GM18511 (cell line): ENCODE results near the gene VSIR.
A peak's percentile ranks its signal among the peaks of the same experiment; 100 is the strongest.

ENCODE experiments used
- ATAC-seq: cut with Tn5 transposase; IDR thresholded peaks from one replicate; pipeline ENCODE4 v1.9.1; 2021; ENCODE audit warnings: mild to moderate bottlenecking, moderate library complexity; ENCODE audit not compliant: unreplicated experiment

Gene VSIR

DNA sequence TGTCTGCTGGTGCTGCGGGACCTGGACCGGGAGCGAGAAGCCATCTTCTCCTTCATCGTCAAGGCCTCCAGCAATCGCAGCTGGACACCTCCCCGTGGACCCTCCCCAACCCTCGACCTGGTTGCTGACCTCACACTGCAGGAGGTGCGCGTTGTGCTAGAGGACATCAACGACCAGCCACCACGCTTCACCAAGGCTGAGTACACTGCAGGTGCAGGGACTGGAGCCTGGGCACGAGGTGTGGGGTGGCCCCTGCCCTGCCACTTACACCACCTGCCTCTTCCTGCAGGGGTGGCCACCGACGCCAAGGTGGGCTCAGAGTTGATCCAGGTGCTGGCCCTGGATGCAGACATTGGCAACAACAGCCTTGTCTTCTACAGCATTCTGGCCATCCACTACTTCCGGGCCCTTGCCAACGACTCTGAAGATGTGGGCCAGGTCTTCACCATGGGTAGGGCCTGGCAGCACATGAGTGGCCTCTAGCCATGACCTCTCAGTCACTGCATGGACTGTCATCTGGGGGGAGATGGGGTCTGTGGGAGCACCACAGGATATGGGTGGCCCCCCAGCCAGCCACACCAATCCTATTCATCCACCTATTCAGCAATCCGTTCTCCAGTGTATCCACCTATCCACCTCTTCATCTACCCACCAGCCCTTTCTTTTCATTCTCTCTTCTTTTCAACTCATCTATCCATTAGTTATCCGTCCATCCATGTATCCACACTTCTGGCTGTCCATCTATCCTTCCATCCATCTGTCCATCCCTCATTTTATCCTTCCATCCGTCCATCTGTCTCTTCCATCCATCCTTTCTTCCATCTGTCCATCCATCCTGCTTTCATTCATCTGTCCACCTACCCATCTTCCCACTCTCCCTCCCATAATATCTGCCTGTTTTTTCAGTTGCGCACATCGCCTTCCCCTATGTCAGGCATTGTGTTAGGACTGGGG lies 34.5 kb upstream of the VSIR start:
- no peak for ATAC-seq

DNA sequence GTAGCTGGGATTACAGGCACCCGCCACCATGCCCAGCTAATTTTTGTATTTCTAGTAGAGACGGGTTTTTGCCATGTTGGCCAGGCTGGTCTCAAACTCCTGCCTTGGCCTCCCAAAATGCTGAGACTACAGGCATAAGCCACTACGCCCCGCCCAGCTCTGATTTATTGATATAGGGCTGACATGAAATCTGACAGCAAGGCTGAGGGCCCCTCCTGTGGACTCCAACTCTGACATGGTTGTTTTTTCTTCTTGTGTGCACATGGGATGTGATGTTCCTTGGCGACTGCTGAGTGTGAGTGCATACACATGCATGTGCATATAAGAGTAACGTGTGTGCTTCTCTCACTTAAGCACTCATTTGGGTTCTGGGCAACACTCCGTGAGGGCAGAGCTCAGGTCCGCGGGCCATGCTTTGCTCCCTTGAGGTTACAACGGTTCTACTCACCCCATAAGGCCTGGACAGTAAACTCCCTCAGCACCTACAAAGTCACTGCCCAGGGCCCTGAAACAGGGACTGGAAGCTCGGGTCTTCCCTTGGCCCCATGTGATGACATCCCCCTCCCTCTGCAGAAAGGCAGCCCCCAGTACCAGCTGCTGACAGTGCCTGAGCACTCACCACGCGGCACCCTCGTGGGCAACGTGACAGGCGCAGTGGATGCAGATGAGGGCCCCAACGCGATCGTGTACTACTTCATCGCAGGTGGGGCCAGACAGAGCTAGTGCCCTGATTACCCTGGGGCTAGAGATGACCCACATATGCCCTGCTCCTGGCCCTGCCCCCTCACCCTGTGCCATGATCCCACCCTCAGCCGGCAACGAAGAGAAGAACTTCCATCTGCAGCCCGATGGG lies 33.6 kb upstream of the VSIR start:
- ATAC-seq: no peak

DNA sequence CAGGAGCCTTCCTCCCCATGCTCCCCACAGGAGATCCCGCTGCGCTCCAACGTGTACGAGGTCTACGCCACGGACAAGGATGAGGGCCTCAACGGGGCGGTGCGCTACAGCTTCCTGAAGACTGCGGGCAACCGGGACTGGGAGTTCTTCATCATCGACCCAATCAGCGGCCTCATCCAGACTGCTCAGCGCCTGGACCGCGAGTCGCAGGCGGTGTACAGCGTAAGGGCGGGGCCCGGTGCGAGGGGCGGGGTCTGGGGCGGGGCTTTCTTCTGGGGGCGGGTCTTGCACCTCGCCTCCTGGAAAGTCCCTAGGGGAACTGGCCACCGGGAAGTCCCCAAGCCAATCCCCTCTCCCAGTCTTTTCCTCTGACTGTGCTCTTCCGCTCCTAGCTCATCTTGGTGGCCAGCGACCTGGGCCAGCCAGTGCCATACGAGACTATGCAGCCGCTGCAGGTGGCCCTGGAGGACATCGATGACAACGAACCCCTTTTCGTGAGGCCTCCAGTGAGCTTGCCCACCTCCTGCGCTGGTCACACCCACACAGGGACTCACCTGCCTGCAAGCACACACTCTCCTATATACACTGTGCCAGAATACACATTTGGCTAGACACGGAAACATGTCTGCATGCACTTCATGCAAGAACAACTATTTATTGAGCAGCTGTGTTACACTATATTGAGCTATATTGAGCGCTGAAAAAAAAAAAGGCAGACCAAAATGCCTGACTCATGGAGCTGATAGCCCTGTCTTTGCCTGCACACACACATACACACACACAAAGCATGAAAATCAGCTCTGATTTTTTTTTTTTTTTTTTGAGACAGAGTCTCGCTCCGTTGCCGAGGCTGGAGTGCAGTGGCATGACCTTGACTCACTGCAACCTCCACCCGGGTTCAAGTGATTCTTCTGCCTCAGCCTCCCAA lies 32.7 kb upstream of the VSIR start:
- ATAC-seq: no peak

DNA sequence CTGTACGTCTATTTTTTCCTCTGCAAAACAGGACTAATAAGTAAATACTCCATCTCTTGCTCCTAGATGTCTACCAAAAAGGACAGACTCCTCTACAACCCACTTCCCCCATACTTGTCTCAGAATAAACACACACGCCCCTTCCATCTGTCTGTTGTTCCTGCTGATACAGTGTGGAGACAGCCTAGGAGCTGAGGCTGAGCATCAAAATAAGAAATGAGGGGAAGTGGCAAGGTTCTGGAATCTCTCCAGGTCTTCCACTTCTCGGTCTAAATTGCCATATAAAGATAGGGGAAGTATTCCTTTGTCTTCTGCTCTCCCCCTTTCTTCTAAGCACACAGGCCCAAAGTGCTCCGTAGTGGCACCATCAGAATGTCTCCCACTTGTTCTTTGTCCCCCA lies 30.8 kb upstream of the VSIR start:
- no peak for ATAC-seq

DNA sequence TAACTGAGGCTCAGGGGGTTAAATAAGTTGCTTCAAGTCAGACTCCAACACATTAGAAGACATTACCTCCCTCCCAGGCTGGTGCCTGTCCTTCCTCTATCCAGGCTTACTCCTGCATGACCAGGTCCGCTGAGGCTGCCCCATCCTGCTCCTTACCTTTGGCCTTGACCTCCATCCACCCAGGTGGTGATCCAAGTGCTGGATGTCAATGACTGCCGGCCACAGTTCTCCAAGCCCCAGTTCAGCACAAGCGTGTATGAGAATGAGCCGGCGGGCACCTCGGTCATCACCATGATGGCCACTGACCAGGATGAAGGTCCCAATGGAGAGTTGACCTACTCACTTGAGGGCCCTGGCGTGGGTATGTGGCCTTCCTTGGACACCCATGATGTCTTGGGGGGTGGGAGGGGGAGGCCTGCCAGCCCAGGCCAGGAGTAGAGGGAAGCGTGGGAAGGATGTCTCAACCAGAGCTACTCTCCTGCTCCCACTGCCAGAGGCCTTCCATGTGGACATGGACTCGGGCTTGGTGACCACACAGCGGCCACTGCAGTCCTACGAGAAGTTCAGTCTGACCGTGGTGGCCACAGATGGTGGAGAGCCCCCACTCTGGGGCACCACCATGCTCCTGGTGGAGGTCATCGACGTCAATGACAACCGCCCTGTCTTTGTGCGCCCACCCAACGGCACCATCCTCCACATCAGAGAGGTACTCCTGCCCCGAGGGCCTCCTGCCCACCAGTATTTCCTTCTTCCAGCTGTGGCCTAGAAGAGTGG lies 29.6 kb upstream of the VSIR start:
- no peak for ATAC-seq

DNA sequence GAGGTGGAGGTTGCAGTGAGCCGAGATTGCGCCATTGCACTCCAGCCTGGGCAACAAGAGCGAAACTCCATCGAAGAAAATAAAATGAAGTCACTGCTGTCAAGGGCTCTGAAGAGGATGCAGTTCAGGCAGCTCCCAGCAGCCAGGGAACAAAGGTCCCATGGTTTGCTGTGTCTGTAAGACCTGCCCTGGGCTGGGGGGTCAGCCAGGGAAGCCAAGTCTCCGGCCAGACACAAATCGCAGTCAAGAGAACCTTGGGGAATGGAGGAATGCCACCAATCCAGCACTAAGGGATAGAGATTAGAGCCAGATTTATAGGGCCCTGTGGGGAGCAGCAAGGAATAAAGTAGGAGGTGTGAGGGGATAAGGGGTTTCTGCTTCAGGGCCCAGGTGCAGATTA lies 28.9 kb upstream of the VSIR start:
- no peak for ATAC-seq

DNA sequence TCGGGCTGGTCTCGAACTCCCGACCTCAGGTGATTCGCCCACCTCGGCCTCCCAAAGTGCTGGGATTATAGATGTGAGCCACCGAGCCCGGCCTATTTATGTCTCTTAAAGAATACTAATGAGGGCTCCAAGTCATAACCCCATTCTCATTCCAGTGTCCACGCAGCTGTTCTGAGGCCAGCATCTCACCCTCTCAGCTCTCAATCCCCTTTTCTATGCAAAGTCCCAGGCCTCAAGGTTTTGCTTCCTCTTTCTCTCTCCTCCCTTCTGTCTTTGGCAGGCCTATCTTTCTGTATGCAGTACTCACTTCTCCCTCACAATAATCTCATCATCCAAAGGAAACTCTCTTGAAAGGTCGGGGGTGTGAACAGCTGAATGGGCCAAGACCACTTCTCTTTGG lies 28.0 kb upstream of the VSIR start:
- peak; percentile 90 for ATAC-seq

DNA sequence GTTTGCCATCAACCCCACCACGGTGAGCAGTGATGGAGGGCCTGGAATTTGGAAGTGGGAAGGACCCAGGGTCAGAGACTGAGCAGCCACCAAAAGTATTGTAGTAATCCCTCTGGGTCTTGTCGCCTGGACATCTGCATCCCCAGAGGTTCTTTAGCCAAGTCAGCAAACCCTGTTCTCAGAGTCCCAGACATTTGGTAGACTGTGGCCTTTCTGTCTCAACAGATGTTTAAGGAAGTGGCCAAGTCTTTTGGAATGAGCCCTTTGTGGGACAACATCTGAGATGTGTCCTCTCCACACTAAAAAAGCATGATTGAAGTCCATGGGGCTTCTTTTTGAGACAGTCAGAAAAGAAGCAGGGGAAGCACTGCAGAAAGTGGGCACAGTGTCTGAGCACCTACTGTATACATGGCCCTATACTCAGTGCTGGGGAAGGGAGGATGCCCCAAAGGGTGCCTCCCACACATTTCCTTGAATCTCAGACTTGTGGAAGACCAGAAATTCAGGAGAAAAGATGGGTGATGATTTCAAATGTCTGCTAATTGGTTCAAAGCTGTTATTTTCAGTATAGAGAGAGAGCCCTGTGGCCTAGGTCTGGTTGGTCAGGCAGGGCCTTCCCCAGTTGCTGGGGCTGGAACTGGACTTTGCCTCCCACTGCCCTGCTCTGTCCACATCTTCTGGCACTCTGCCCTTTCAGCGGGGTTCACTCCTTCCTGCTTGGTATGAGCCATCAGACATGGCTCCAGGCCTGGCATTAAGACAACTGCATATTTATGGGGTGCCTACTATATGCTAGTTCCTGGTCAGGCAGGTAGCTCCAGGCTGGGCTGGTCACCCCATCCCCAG lies 26.5 kb upstream of the VSIR start:
- no peak for ATAC-seq

DNA sequence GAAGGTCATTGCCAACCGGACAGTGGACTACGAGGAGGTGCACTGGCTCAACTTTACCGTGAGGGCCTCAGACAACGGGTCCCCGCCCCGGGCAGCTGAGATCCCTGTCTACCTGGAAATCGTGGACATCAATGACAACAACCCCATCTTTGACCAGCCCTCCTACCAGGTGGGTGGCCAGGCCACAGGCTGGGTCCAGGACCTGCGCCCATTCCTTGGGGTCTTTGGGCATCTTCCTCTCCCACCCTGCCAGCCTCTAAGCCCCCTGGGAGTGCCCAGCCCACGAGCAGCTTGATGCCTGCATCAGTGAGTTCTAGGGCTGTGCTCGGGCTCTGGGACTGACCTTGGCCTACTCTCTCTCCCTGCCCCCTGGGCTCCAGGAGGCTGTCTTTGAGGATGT lies 25.8 kb upstream of the VSIR start:
- ATAC-seq: no peak

DNA sequence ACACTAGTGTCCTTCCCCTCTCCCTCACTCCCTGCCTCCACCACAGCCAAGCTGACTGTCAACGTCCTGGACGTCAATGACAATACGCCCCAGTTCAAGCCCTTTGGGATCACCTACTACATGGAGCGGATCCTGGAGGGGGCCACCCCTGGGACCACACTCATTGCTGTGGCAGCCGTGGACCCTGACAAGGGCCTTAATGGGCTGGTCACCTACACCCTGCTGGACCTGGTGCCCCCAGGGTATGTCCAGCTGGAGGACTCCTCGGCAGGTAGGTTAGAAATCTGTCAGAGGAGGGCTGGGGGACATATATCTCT lies 24.9 kb upstream of the VSIR start:
- no peak for ATAC-seq

DNA sequence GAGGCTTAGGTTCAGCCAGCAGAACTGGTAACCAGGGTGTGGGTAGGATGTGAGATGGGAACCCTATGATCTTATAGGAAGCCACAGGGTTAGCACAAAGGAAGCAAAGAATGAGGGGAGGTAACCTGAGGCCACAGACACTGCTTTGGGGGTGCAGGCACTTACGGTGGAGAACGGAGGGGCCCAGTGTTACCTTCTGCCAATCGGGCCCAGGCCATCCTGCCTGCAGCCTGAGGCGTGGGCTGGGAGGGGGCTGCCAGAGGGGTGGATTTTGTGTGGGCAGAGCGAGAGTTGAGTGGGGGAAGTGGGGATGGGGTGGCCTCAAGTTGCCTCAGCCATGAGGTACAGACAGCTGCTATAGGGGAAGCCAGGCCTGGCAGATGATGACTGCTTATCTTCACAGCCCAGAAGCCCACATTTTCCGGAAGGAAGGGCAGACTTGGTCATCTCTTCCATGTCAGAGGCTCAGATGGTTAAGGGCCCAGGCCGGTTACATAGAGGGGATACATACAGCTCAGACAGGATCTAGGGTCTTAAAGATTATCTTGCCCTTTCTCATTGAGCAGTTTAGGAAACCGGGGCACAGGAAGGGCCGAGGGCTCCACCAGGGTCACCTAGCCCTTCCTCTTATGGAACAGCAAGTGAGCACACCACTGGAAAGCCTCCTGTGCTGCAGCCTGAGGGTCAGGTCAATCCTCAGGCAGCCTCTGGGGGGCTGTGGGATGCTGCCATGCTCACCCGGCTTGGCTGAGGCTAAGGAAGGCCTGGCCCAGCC lies 24.4 kb upstream of the VSIR start:
- no peak for ATAC-seq

DNA sequence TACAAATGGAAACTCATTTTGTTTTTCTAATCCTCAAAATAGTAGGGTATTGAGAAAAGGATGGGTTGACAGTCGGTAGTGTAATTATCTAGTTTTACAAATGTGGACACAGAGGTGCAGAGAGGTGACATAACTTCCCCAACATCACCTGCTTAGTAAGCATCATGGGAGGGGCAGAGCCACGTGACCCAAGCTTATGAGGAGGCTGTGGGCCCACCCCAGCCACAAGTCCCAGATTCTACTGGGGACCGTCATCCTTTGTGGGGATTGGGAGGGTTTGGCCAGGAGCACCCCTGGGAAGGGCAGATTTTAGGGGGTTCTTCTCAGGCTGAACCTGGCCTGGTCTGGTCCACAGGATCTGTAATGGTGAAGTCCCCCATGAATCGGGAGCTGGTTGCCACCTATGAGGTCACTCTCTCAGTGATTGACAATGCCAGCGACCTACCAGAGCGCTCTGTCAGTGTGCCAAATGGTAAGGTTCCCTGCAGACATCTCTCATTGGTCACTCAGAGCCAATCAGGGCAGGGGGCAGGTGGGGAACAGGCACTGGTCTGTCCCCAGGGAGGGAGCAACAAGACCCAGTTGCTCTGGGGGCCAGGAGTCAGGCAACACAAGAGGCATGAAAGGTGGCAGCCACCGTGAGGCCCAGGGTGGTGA lies 23.6 kb upstream of the VSIR start:
- ATAC-seq: no peak

DNA sequence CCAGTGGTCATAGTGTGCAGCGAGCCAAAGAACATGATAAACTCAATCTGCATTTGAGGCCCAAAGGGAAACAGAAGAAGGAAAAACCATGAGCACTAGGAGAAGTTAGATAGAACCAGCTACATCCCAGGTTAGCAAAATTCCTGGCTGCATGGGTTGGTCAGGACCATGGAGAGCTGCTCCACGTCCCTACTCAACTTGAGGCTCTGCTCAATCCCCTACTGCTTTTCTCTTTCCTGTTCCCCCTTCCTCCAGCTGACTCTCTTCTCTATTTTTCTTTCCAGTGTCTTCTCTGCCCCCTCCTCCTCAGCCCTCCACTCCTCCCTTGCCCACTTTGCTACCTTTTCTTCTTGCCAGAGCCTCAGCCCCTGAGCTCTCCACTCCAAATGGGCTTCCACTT lies 21.9 kb upstream of the VSIR start:
- ATAC-seq: no peak

DNA sequence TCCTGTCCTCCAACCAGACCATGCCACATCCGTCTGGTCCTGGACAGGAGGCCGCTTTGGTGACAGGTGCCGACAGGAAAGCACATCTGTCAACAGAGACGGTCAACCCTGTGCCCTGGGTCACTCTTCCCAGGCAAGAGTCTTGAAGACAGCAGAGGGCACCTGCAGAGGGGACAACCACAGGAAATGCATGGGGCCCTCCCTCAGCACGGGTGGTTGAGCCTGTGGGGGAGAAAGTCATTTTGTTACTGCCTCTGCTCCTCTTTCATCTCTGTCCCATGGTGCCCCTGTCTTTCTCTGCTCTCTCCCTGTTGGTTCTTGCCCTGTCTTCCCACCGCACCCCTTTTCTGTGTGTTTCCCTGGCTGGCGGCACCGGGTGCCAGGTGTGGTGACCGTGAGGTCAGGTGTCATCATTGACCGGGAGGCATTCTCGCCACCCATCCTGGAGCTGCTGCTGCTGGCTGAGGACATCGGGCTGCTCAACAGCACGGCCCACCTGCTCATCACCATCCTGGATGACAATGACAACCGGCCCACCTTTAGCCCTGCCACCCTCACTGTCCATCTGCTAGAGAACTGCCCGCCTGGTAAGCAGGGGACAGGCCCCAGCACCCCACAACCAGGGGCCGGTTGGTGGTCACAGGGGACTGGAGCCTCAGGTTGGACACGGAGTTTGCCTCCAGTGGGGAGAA lies 17.6 kb upstream of the VSIR start:
- ATAC-seq: peak; percentile 50

DNA sequence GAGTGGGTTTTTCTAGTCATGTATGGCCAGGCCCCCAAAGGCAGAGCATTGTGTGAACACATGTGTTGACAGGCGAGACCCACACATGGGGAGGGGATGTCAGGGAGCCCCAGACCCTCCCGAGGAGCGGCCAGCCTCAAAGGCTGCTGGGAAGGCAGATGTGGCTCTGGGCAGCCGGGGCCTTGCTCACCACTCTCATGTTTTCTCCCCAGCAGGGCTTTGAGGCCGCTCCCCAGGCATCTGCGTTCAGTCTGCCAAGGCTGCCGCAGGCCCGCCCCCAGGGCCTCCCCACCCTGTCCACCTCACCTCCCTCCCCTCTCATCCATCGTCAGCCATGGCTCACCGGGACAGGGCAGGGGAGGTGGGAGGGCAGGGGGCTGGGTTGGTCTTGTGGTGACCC lies 16.6 kb upstream of the VSIR start:
- no peak for ATAC-seq

DNA sequence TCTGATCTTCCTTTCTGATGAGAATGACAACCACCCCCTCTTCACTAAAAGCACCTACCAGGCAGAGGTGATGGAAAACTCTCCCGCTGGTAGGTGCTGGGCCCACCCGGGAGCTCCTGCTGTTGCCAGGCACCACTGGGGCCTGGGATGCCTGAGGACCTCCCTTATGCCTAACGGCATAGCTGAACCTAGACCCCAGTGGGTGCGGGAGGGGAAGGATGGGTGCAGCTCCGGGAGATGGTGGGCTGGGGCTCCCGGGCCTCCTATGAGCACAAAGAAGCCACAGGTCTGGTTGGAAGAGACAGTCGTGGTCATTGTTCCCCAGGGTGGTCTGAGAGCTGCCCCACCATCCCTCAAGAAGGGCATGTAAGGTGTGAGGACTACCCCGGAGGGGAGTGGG lies 15.6 kb upstream of the VSIR start:
- no peak for ATAC-seq

DNA sequence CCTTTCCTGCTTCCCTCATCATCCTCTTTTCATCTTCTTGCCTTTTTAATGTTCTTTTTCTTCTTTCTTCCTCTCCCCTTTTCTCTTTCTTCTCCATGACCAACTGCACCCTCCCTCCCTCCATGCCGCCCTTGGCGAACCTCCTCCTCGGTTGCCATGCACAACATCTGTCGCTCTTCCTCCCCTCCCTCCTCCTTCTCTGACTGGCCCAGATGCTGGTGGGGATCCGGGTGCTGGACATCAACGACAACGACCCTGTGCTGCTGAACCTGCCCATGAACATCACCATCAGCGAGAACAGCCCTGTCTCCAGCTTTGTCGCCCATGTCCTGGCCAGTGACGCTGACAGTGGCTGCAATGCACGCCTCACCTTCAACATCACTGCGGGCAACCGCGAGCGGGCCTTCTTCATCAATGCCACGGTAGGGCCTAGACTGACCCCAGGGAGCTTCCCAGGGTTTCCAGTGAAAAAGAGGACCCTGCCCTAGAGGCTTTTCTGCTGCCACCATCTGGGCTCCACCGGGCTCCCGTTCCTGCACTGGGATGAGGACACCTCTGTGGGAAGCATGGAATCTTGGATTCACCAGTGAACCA lies 11.5 kb upstream of the VSIR start:
- no peak for ATAC-seq
